T-cell (primary cell): ENCODE data around the gene MATN3. TPM values are rescaled to one million over a fixed set of nuclear protein-coding genes. Genes with fewer than 3 reads are reported as not detected.

Experiments used
- ATAC-seq, 4 experiments: fragments of 200-7000 bp in 3 of 4; fragments of 150-1000 bp in 1 of 4; cut with Tn5 transposase; replicated peaks in 1 of 4; 1 replicate in 3 of 4; 2 replicates in 1 of 4; pipeline ENCODE4 v1.10.0; 2021; ENCODE audit warnings: moderate library complexity in 3 of 4, mild to moderate bottlenecking in 2 of 4, moderate number of reproducible peaks in 1 of 4
- CTCF ChIA-PET, 2 donors: fragments of 300-600 bp; sonication (Branson Sonifier 250); formaldehyde crosslinking; loops; one replicate each; lab custom pipeline; 2022; ENCODE audit warnings: antibody characterized with exemption in 2 of 2; lab: Charles Lee
- POLR2A ChIA-PET, 2 donors: fragments of 300-600 bp; sonication (Branson Sonifier 250); formaldehyde crosslinking; loops; one replicate each; lab custom pipeline; 2022; ENCODE audit warnings: antibody characterized with exemption in 2 of 2; lab: Charles Lee
- DNase-seq, 35 experiments: peaks; one replicate each; pipeline versions ENCODE4 v3.0.0 to v3.0.0-alpha.2; 2013 to 2023
- H3K27ac ChIP-seq: one replicate; pipeline ENCODE4 v1.5.1; 2013; ENCODE audit warnings: low read length
- H3K27me3 ChIP-seq, 2 experiments: replicated peaks in 1 of 2; 1 replicate in 1 of 2; 2 replicates in 1 of 2; pipeline versions ENCODE4 v1.6.1 to v1.7.0; 2013; ENCODE audit warnings: low read length in 1 of 2, mixed read lengths in 1 of 2; ENCODE audit not compliant: control insufficient read depth in 2 of 2, insufficient read depth in 2 of 2; ENCODE audit errors: extremely low read depth in 1 of 2
- H3K36me3 ChIP-seq, 2 donors: 1 replicate in 1 of 2; 2 replicates in 1 of 2; pipeline versions ENCODE4 v1.6.1 to v1.7.0; 2013; ENCODE audit warnings: low read length in 1 of 2; ENCODE audit not compliant: control insufficient read depth in 2 of 2, insufficient read depth in 1 of 2; ENCODE audit errors: extremely low read depth in 1 of 2
- H3K4me1 ChIP-seq, 2 experiments: 1 replicate in 1 of 2; 2 replicates in 1 of 2; pipeline versions ENCODE4 v1.6.1 to v1.7.0; 2013; ENCODE audit warnings: low read length in 2 of 2, mixed read lengths in 1 of 2; ENCODE audit not compliant: insufficient read depth in 2 of 2, control insufficient read depth in 1 of 2; ENCODE audit errors: extremely low read depth in 1 of 2
- H3K4me3 ChIP-seq, 2 donors: 1 replicate in 1 of 2; 2 replicates in 1 of 2; pipeline versions ENCODE4 v1.5.1 to v1.7.0; 2013; ENCODE audit warnings: mild to moderate bottlenecking in 2 of 2, low read length in 1 of 2, moderate library complexity in 1 of 2; ENCODE audit not compliant: control insufficient read depth in 1 of 2; ENCODE audit errors: extremely low read depth in 1 of 2
- H3K9me3 ChIP-seq: 2 replicates; pipeline ENCODE4 v1.7.0; 2013
- H3K27ac Mint-ChIP-seq, 2 donors: one replicate each; pipeline ENCODE4 v1.8.0; 2020 to 2021; ENCODE audit warnings: mild to moderate bottlenecking in 2 of 2, mixed read lengths in 2 of 2
- H3K27me3 Mint-ChIP-seq, 2 donors: one replicate each; pipeline ENCODE4 v1.8.0; 2021 to 2022; ENCODE audit warnings: mixed read lengths in 2 of 2
- H3K36me3 Mint-ChIP-seq: one replicate; pipeline ENCODE4 v1.8.0; 2021; ENCODE audit warnings: mixed read lengths
- H3K4me1 Mint-ChIP-seq, 3 donors: one replicate each; pipeline ENCODE4 v1.8.0; 2020 to 2022; ENCODE audit warnings: mixed read lengths in 3 of 3, mild to moderate bottlenecking in 1 of 3
- H3K4me3 Mint-ChIP-seq, 3 donors: one replicate each; pipeline ENCODE4 v1.8.0; 2020 to 2022; ENCODE audit warnings: mild to moderate bottlenecking in 3 of 3, mixed read lengths in 3 of 3, moderate library complexity in 3 of 3
- H3K9me3 Mint-ChIP-seq, 3 donors: one replicate each; pipeline ENCODE4 v1.8.0; 2020 to 2022; ENCODE audit warnings: mixed read lengths in 3 of 3
- WGBS: methylation state at CpG from one replicate; pipeline ENCODE4 v1.1.5; 2013; ENCODE audit warnings: missing lambda C conversion rate; ENCODE audit not compliant: insufficient coverage; 5-methylcytosine and 5-hydroxymethylcytosine counted together
- total RNA-seq, 35 experiments: library from RNA in 6 of 35; stranded (reverse) in 6 of 35; fragments of 120-200 nt in 1 of 35; gene quantifications; one replicate each; pipeline versions ENCODE4 v1.2.1 to v1.2.4 and lab custom pipeline; 2013 to 2026

Gene MATN3
- total RNA-seq, 5 donors from 2014 or later (not counting 1 experiment from before 2014, with no cell fraction given) = 0.23 to 0.28 TPM; not detected in 3

DNA sequence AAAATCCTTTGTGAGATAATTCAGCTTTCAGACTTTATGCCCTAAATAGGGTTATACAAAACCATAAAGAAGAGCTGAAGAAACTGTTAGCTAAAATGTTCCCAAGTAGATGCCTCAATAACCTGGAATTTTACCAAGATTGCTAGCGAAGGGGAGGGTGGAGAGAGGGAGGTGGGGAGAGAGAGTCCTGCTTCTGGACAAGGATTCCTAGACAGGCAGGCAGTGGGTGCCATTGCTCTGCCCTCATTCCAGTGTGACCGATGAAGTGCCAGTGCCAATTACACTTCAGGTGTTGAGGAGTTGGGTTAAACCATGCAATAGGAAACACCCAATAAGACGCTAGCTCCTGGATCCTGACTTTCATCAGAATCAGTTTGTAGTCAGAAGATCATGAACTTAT, 20.9 kb upstream of the MATN3 start:
- H3K27me3 Mint-ChIP-seq = no peaks in the 10 kb centered on the region
- POLR2A ChIA-PET = interaction anchor here in 1 of 2 donors (1.6 kb wide), 1 partner anchor 18 kb away, joined by 4 read pairs; the partner anchor contains the start of gene LAPTM4A
- Histone ChIP-seq H3K9me3 (no peaks in the 10 kb centered on the region), H3K36me3 (peaks cover 4 to 67% of the 10 kb centered on the region in 2 donors), H3K27me3 (no peaks in the 10 kb centered on the region), H3K27ac (no peak overlapping the region), H3K4me1 (no peaks in the 10 kb centered on the region), H3K4me3 (no peak overlapping the region)
- H3K27ac Mint-ChIP-seq = no peak overlapping the region
- ATAC-seq (no peak), DNase-seq (no peak)
- H3K4me1 Mint-ChIP-seq = peaks cover 0 to 8% (median 0%) of the 10 kb centered on the region in 3 donors
- H3K36me3 Mint-ChIP-seq = peaks cover 95% of the 10 kb centered on the region
- CTCF ChIA-PET = interaction anchor here in 1 of 2 donors (1.1 kb wide), 1 partner anchor 18 kb away, joined by 5 read pairs; no protein-coding TSS in a partner anchor
- H3K4me3 Mint-ChIP-seq = no peak overlapping the region
- peaks cover 0 to 2% (median 0%) of the 10 kb centered on the region in 3 donors for H3K9me3 Mint-ChIP-seq
- WGBS = 100% methylated on average over 1 of the region's 3 CpGs

DNA sequence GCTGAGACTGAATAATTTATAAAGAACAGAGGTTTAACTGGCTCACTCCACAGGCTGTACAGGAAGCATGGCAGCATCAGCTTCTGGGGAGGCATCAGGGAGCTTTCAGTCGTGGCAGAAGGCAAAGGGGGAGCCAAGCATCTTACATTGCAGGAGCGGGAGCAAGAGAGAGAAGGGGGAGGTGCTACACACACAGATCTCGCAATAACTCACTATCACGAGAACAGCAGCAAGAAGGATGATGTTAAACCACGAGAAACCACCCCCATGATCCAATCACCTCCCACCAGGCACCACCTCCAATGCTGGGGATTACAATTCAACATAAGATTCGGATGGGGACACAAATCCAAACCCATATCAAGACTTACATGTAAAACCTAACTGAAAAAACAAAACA, 17.8 kb upstream of the MATN3 start:
- Histone ChIP-seq H3K4me1 (no peaks in the 10 kb centered on the region), H3K4me3 (no peak overlapping the region), H3K27me3 (no peaks in the 10 kb centered on the region), H3K9me3 (no peaks in the 10 kb centered on the region), H3K36me3 (peaks cover 4 to 47% of the 10 kb centered on the region in 2 donors), H3K27ac (no peak overlapping the region)
- DNase-seq (no peak), ATAC-seq (no peak)
- 100% methylated on average over 2 of the region's 6 CpGs for WGBS
- H3K36me3 Mint-ChIP-seq = peaks cover 77% of the 10 kb centered on the region
- H3K27ac Mint-ChIP-seq = no peak overlapping the region
- H3K4me3 Mint-ChIP-seq = no peak overlapping the region
- CTCF ChIA-PET = interaction anchor here in 1 of 2 donors (1.2 kb wide), 1 partner anchor 17 kb away, joined by 3 read pairs; the partner anchor contains the start of gene MATN3
- H3K9me3 Mint-ChIP-seq = peaks cover 0 to 2% (median 0%) of the 10 kb centered on the region in 3 donors
- no peaks in the 10 kb centered on the region for H3K4me1 Mint-ChIP-seq
- POLR2A ChIA-PET = no interaction called here
- no peaks in the 10 kb centered on the region for H3K27me3 Mint-ChIP-seq

DNA sequence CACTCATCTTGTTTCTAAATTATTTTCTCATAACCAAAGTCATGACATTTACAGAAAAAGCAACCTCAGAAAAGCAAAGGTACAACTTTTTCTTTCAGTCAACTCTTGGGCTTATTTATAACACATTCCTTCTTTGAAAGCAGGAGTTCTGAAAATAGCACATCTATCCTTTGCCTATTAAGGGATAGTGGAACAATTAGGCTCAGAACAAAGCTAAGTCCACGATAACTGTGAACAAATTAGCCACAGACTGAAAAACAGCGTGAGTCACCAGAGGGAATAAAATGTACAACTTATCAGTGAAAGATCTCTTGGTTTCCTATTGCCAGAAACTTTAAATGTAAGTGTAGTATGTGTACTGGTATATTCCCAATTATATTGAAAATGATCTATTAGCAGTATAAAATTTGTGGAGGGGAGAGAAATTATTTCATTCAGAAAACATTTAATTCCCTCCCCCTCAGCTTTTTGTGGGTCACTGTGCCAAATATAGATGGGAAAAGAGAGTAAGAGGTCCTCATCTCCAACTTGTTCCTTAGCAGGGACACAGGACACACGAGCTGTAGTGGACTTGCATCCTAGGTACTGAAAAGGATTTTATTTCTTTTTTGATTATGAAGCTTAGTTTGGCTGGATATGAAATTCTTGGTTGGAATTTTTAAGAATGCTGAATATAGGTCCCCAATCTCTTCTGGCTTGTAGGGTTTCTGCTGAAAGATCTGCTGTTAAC, 15.4 kb upstream of the MATN3 start:
- H3K27ac Mint-ChIP-seq = no peak overlapping the region
- DNase-seq (no peak), ATAC-seq (no peak)
- H3K36me3 Mint-ChIP-seq = peaks cover 56% of the 10 kb centered on the region
- POLR2A ChIA-PET = no interaction called here
- H3K27me3 ChIP-seq = no peaks in the 10 kb centered on the region
- no peaks in the 10 kb centered on the region for H3K9me3 ChIP-seq
- H3K4me3 Mint-ChIP-seq = no peak overlapping the region
- peaks cover 0 to 4% (median 2%) of the 10 kb centered on the region in 3 donors for H3K9me3 Mint-ChIP-seq
- no peaks in the 10 kb centered on the region for H3K4me1 Mint-ChIP-seq
- H3K27ac ChIP-seq = no peak overlapping the region
- WGBS = 100% methylated on average over 1 of the region's 3 CpGs
- no peak overlapping the region for H3K4me3 ChIP-seq
- CTCF ChIA-PET = interaction anchor here in 1 of 2 donors (0.6 kb wide), 1 partner anchor 27 kb away, joined by 3 read pairs; no protein-coding TSS in a partner anchor
- H3K36me3 ChIP-seq = peaks cover 4 to 24% of the 10 kb centered on the region in 2 donors
- no peaks in the 10 kb centered on the region for H3K27me3 Mint-ChIP-seq
- no peaks in the 10 kb centered on the region for H3K4me1 ChIP-seq

DNA sequence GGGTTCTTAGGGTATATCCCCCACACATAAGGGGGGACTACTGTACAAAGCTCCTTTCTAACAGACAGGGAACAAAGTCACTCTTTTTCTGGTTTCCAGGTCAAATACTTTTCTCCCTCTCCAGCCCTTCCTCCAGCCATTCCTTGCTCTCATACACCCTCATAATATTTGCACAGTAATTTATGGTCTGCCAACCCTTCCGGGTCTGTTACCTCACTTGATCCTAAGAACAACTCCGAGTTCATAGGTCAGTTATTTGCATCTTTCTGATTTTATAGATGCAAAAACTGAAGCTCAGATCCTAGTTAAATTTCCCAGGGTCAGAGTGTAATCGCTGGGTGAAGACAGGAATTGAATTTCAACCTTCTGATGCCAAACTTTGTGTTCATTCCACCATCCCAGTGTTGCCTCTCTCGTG, 14.8 kb upstream of the MATN3 start:
- WGBS = 98% methylated on average over 4 of the region's 4 CpGs
- Mint-ChIP-seq H3K36me3 (peaks cover 50% of the 10 kb centered on the region), H3K27ac (no peak overlapping the region), H3K4me3 (no peak overlapping the region), H3K27me3 (no peaks in the 10 kb centered on the region), H3K9me3 (peaks cover 0 to 8% (median 5%) of the 10 kb centered on the region in 3 donors), H3K4me1 (no peaks in the 10 kb centered on the region)
- DNase-seq (no peak), ATAC-seq (no peak)
- H3K4me1 ChIP-seq = no peaks in the 10 kb centered on the region
- no peaks in the 10 kb centered on the region for H3K9me3 ChIP-seq
- CTCF ChIA-PET = no interaction called here
- no peak overlapping the region for H3K4me3 ChIP-seq
- peaks cover 4 to 23% of the 10 kb centered on the region in 2 donors for H3K36me3 ChIP-seq
- POLR2A ChIA-PET = no interaction called here
- no peaks in the 10 kb centered on the region for H3K27me3 ChIP-seq
- no peak overlapping the region for H3K27ac ChIP-seq

DNA sequence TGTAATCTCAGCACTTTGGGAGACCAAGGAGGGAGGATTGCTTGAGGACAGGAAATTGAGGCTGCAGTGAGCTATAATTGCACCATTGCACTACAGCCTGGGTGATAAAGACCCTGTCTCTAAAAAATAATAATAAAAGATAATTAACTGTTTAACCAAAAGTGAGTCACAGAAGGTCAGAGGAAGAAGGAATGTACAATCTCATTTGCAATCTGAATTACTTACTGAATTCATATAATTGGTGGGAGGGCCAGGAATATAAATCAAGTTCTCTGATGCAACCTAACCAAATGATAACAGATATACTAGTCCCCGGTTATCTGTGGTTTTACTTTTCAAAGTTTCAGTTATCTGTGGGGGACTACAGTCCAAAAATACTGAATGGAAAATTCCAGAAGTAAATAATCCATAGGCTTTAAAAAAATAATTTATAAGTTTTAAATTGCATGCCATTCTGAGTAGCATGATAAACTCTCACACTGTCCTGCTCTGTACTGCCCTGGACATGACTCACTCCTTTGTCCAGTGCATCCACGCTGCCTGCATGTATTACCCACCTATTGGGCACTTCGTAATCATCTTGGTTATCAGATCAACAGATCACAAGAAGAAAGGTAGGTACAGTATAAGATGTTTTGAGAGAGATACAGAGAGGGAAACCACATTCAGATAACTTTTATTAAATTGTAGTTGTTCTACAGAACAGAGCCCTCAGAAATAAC, 12.8 kb upstream of the MATN3 start:
- H3K36me3 Mint-ChIP-seq = peaks cover 42% of the 10 kb centered on the region
- ATAC-seq (no peak), DNase-seq (no peak)
- no peak overlapping the region for H3K27ac Mint-ChIP-seq
- Histone ChIP-seq H3K9me3 (no peaks in the 10 kb centered on the region), H3K4me1 (no peaks in the 10 kb centered on the region), H3K4me3 (no peak overlapping the region), H3K36me3 (peaks cover 4 to 8% of the 10 kb centered on the region in 2 donors), H3K27ac (no peak overlapping the region), H3K27me3 (no peaks in the 10 kb centered on the region)
- no peak overlapping the region for H3K4me3 Mint-ChIP-seq
- ChIA-PET POLR2A (interaction anchor here in 1 of 2 donors (0.7 kb wide), 1 partner anchor 42 kb away, joined by 3 read pairs; no protein-coding TSS in a partner anchor), CTCF (no interaction called here)
- H3K4me1 Mint-ChIP-seq = no peaks in the 10 kb centered on the region
- 100% methylated on average over 1 of the region's 3 CpGs for WGBS
- H3K9me3 Mint-ChIP-seq = peaks cover 0 to 25% (median 24%) of the 10 kb centered on the region in 3 donors
- no peaks in the 10 kb centered on the region for H3K27me3 Mint-ChIP-seq

DNA sequence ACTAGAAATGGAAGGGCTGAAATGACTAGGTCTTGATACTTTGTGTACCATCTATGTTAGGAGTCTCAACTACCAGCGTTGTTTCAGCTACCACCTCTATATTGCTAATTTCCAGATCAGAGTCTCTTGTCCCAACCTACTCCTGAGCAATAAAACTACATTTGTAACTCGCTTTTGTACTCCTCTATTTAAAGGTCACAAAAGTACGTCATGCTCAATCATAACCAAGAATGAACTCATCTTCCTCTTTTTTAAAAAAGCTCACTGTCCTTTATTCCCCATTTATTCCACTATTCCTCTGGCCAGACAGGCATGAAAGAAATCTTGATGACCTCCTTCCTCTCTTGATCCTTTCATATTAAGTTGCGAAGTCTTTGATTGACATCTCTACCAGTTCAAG, 11.2 kb upstream of the MATN3 start:
- Mint-ChIP-seq H3K9me3 (peaks cover 0 to 30% (median 25%) of the 10 kb centered on the region in 3 donors), H3K4me1 (no peaks in the 10 kb centered on the region), H3K27ac (no peak overlapping the region), H3K4me3 (no peak overlapping the region), H3K27me3 (no peaks in the 10 kb centered on the region), H3K36me3 (peaks cover 27% of the 10 kb centered on the region)
- DNase-seq (no peak), ATAC-seq (no peak)
- Histone ChIP-seq H3K4me1 (no peaks in the 10 kb centered on the region), H3K9me3 (no peaks in the 10 kb centered on the region), H3K27me3 (no peaks in the 10 kb centered on the region), H3K36me3 (peaks cover 0 to 6% of the 10 kb centered on the region in 2 donors), H3K27ac (no peak overlapping the region), H3K4me3 (no peak overlapping the region)
- WGBS = 63% methylated on average over 3 of the region's 4 CpGs
- ChIA-PET CTCF (no interaction called here), POLR2A (interaction anchor here in 1 of 2 donors (0.6 kb wide), 1 partner anchor 643 kb away, joined by 3 read pairs; no protein-coding TSS in a partner anchor)
